Small intestine (tissue), 7 donors: ENCODE measurements around the gene NPAT. TPM values are rescaled to one million over a fixed set of nuclear protein-coding genes. Genes with fewer than 3 reads are reported as not detected.

Source experiments
- DNase-seq, 2 donors: peaks; one replicate each; pipeline versions ENCODE4 v3.0.0 to v3.0.0-alpha.2; 2013
- FAIRE-seq: peaks from 2 replicates; lab custom pipeline; 2012; peaks lifted over from hg19 to GRCh38; lab: Jason Lieb, UNC
- H3K27ac ChIP-seq, 3 donors: one replicate each; pipeline ENCODE4 v1.5.1; 2013; ENCODE audit warnings: low read length in 2 of 3, mild to moderate bottlenecking in 2 of 3, control low read depth in 1 of 3, inconsistent platforms in 1 of 3, low read depth in 1 of 3, moderate library complexity in 1 of 3
- H3K27me3 ChIP-seq, 3 donors: one replicate each; pipeline ENCODE4 v1.6.1; 2013; ENCODE audit warnings: low read length in 3 of 3, inconsistent platforms in 1 of 3; ENCODE audit not compliant: control insufficient read depth in 3 of 3, insufficient read depth in 3 of 3
- H3K36me3 ChIP-seq, 3 donors: one replicate each; pipeline ENCODE4 v1.6.1; 2013; ENCODE audit warnings: low read length in 3 of 3, inconsistent platforms in 1 of 3, low read depth in 1 of 3, mild to moderate bottlenecking in 1 of 3, moderate library complexity in 1 of 3; ENCODE audit not compliant: control insufficient read depth in 3 of 3, insufficient read depth in 2 of 3
- H3K4me1 ChIP-seq, 3 donors: one replicate each; pipeline ENCODE4 v1.6.1; 2013; ENCODE audit warnings: low read length in 2 of 3, inconsistent platforms in 1 of 3, low read depth in 1 of 3, mild to moderate bottlenecking in 1 of 3, moderate library complexity in 1 of 3; ENCODE audit not compliant: control insufficient read depth in 3 of 3, insufficient read depth in 2 of 3
- H3K4me3 ChIP-seq, 3 donors: one replicate each; pipeline ENCODE4 v1.5.1; 2013; ENCODE audit warnings: low read length in 3 of 3, control low read depth in 1 of 3, inconsistent platforms in 1 of 3, low read depth in 1 of 3, mild to moderate bottlenecking in 1 of 3, moderate library complexity in 1 of 3
- H3K9me3 ChIP-seq, 2 donors: one replicate each; pipeline ENCODE4 v1.6.1; 2013; ENCODE audit warnings: low read depth in 1 of 2, low read length in 1 of 2; ENCODE audit not compliant: control insufficient read depth in 2 of 2, insufficient read depth in 1 of 2
- WGBS, 3 donors: extraction: QIAGEN DNeasy Blood & Tissue Kit; methylation state at CpG; one replicate each; pipeline ENCODE4 v1.1.7; 2013; 5-methylcytosine and 5-hydroxymethylcytosine counted together
- polyA plus RNA-seq, 4 donors: library from polyadenylated mRNA; stranded (reverse) in 3 of 4; unstranded in 1 of 4; fragments of 200-250 nt in 3 of 4; fragments of 120-200 nt in 1 of 4; gene quantifications; one replicate each; pipeline versions ENCODE4 v1.2.1 to v1.2.3, GENCODE V29; 2013
- donor health status: healthy with polysubstance abuse.
- donor health status: control.
- donor health status: control.
- donor health status: Bipolar disorder and iron deficiency.
- donor health status: healthy.

NPAT gene
- polyA plus RNA-seq, 4 donors, result 2.7 to 13.8 (median 3.1) TPM

DNA sequence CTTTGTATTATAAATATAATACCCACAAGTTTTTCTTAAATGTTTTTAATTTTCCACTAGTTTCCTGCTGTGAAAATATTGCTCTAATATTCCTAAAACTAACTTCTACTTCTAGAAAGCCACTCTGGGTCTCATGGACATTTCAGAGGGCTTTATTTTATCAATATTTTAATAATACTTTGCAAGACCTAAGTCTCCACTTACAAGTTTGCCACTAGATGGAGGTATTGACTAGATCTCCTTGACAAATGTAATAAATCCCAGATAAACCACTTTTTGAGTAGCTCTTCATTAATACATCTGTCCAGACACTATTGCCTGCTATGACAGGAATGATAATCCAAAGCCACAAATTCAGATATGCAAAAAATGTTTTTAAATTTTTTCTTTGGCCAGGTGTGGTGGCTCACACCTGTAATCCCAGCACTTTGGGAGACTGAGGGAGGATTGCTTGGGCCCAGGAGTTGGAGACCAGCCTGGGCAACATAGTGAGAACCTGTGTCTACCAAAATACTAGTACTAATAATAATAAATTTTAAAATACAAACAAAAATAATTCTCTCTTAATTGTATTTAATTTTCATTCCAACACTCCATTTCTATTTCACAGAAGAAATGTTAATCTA lies 104.6 kb downstream of the NPAT start:
- Histone ChIP-seq H3K27ac (no peak overlapping the region), H3K4me3 (no peak overlapping the region), H3K36me3 (no peaks in the 10 kb centered on the region), H3K9me3 (no peaks in the 10 kb centered on the region), H3K27me3 (no peaks in the 10 kb centered on the region), H3K4me1 (peaks cover 3 to 13% (median 3%) of the 10 kb centered on the region in 3 donors)
- DNase-seq, result peak; percentile 45 to 64
- no peak for FAIRE-seq

DNA sequence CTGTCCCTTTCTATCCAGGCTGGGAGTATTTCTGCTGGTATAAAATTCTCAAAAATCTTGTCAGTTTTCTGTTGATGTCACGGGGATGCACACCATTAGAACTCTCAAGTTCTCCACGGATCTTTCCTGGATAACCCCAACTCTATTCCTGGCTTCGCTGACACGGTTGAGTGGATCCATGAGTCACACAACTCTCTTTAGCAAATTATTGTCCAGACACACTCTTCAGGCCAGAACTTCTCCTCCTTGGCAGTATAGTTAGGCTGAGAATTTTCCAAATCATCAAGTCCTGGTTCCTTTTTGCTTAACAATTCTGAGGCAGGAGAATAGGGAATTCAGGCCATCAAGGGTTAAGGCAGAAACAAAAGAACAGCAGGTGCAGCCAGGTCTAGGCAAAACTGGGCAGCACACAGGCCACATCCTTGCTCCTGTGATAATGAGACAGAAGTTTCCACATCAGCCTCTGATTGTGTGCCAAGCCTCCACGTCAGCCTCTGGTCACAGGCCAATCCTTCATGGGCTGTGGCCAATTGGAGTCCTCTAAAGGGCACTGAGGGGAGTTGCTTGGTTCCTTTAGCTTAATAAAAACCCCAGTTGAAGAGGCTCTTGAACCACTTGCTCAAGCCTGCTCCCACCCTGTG lies 106.8 kb downstream of the NPAT start:
- Histone ChIP-seq H3K4me3 (no peak overlapping the region), H3K4me1 (peaks cover 0 to 7% (median 3%) of the 10 kb centered on the region in 3 donors), H3K36me3 (no peaks in the 10 kb centered on the region), H3K27ac (peak overlapping the region in 1 of 3 donors; percentile 76), H3K27me3 (no peaks in the 10 kb centered on the region), H3K9me3 (no peaks in the 10 kb centered on the region)
- DNase-seq (peak; percentile 27 to 83), FAIRE-seq (no peak)
- 23 to 37% (median 29%) methylated on average over 5 of the region's 5 CpGs for WGBS, 3 donors

DNA sequence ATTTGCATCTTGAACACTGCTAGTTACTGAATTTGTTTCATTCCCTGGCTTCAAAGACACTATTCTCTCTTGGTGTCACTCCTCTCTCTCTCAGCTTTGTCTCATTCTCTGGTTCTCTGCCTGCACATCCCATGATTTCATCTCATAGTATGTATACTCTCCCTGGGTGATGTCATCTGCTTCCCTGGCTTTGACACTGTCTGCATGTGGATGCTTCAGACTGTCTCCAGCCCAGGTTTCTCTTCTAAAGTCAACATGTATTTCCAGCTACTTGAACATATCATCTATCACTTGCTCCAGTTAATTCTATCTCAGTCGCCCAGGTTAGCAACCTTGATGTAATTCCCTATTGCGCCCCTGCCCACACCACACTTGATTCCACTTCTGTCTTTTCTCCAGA lies 110.4 kb downstream of the NPAT start:
- H3K4me3 ChIP-seq, result no peak overlapping the region
- WGBS, 3 donors, result 89 to 94% (median 94%) methylated on average over 2 of the region's 2 CpGs
- H3K36me3 ChIP-seq, result peaks cover 0 to 12% (median 2%) of the 10 kb centered on the region in 3 donors
- FAIRE-seq (no peak), DNase-seq (no peak)
- H3K9me3 ChIP-seq, result no peaks in the 10 kb centered on the region
- no peaks in the 10 kb centered on the region for H3K27me3 ChIP-seq
- peaks cover 0 to 7% (median 3%) of the 10 kb centered on the region in 3 donors for H3K4me1 ChIP-seq
- H3K27ac ChIP-seq, result no peak overlapping the region

DNA sequence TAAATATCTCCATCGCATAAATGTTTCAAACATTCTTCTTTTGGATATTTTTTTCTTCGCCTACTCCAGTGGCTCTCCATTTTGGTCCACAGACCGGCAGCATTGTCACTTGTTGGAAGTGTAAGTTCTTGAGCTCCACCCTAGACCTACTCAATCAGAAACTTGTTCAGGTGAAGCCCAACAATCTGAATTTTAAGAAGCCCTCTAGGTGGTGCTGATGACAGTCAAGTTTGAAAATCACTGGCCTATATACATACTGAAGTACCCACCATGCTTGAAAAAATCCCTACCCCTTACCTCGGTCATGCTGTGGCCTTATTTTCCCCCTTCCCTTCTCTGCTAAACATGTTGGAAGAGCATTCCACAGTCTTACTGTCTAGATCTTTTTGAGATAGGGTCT lies 111.3 kb downstream of the NPAT start:
- Histone ChIP-seq H3K36me3 (peaks cover 0 to 12% (median 4%) of the 10 kb centered on the region in 3 donors), H3K4me3 (no peak overlapping the region), H3K27me3 (no peaks in the 10 kb centered on the region), H3K4me1 (peaks cover 0 to 7% (median 3%) of the 10 kb centered on the region in 3 donors), H3K27ac (no peak overlapping the region), H3K9me3 (no peaks in the 10 kb centered on the region)
- no peak for FAIRE-seq
- 89 to 94% (median 94%) methylated on average over 4 of the region's 4 CpGs for WGBS, 3 donors
- no peak for DNase-seq

Other genes with a start within 250 kb of the NPAT start
- 10 to 100 TPM in 1 of 4 donors, 1 to 10 TPM in 3; 5.7 to 26.7 (median 6.0) TPM for gene CUL5, start 213.7 kb downstream of the NPAT start, polyA plus RNA-seq
- gene ACAT1, start 101.1 kb downstream of the NPAT start, polyA plus RNA-seq, result 100 to 1,000 TPM in 2 of 4 donors, 10 to 100 TPM in 2; 22.5 to 188 (median 107) TPM
- gene ATM, start 429 bp upstream of the NPAT start, polyA plus RNA-seq, result 10 to 100 TPM in 2 of 4 donors, 1 to 10 TPM in 2; 5.9 to 34.5 (median 10.1) TPM
- under 1 TPM in 2 of 4 donors, not detected in 2; 0.24 to 0.84 TPM for gene C11orf65, start 244.9 kb upstream of the NPAT start, polyA plus RNA-seq